Suprapubic skin (tissue), 3 donors: ENCODE data around the gene SMIM36.

ENCODE experiments used
- CTCF ChIP-seq, 2 donors: fragments of 200-600 bp in 1 of 2; fragments of 450-650 bp in 1 of 2; sonication (generic) in 1 of 2; IDR thresholded peaks; one replicate each; pipeline ENCODE4 v1.5.1; 2016 to 2019; ENCODE audit warnings: antibody characterized with exemption in 2 of 2, mild to moderate bottlenecking in 1 of 2, moderate library complexity in 1 of 2
- EP300 ChIP-seq: sonication (generic); formaldehyde crosslinking; IDR thresholded peaks from one replicate; pipeline ENCODE4 v1.6.1; 2017; ENCODE audit warnings: antibody characterized with exemption
- POLR2A ChIP-seq, 2 donors: fragments of 450-650 bp; IDR thresholded peaks; one replicate each; pipeline ENCODE4 v1.6.1; 2017; ENCODE audit warnings: antibody characterized with exemption in 2 of 2, mild to moderate bottlenecking in 2 of 2, moderate library complexity in 2 of 2

- TF ChIP-seq CTCF (IDR thresholded peaks at IDR 0.05) (no peak), POLR2A (IDR thresholded peaks at IDR 0.05) (no peak), EP300 (no peak)
Observed at GRCh38 chr17:55480631-55481315, 30.5 kb downstream of the SMIM36 start.
